Keratinocyte (primary cell): Measurements from ENCODE around the gene SOST. TPM values are rescaled to one million over a fixed set of nuclear protein-coding genes. Genes with fewer than 3 reads are reported as not detected.

Source experiments
- DNase-seq: peaks from one replicate; pipeline ENCODE4 v3.0.0-alpha.2; 2011; ENCODE audit warnings: low read depth, missing footprints, low spot score
- FAIRE-seq: peaks from 2 replicates; lab custom pipeline; 2011; peaks lifted over from hg19 to GRCh38; lab: Jason Lieb, UNC
- H2AFZ ChIP-seq: 2 replicates; pipeline ENCODE4 v1.6.0; 2012; ENCODE audit warnings: low read length, control low read depth, inconsistent platforms; ENCODE audit not compliant: control insufficient read depth
- H3K27ac ChIP-seq: 2 replicates; pipeline ENCODE4 v1.5.1; 2011; ENCODE audit warnings: low read length; ENCODE audit not compliant: control insufficient read depth, insufficient read depth
- H3K27me3 ChIP-seq: 3 replicates; pipeline ENCODE4 v1.6.0; 2011; ENCODE audit warnings: low read length; ENCODE audit not compliant: control insufficient read depth, insufficient read depth; ENCODE audit errors: extremely low read depth
- H3K36me3 ChIP-seq, 2 experiments: 2 replicates in 1 of 2; 3 replicates in 1 of 2; pipeline ENCODE4 v1.5.1; 2011; ENCODE audit warnings: low read length in 2 of 2, mild to moderate bottlenecking in 1 of 2; ENCODE audit not compliant: control insufficient read depth in 2 of 2, insufficient read depth in 2 of 2; ENCODE audit errors: extremely low read depth in 1 of 2
- H3K4me1 ChIP-seq: 3 replicates; pipeline ENCODE4 v1.5.1; 2011; ENCODE audit warnings: low read length; ENCODE audit not compliant: control insufficient read depth, insufficient read depth; ENCODE audit errors: extremely low read depth
- H3K4me2 ChIP-seq: 3 replicates; pipeline ENCODE4 v1.6.0; 2011; ENCODE audit warnings: low read depth, low read length; ENCODE audit not compliant: control insufficient read depth, insufficient read depth; ENCODE audit errors: extremely low read depth
- H3K4me3 ChIP-seq, 3 experiments: fragments of 200-600 bp in 1 of 3; sonication (generic) in 1 of 3; 2 replicates in 2 of 3; 3 replicates in 1 of 3; pipeline ENCODE4 v1.5.1; 2011 to 2016; ENCODE audit warnings: low read length in 3 of 3, mild to moderate bottlenecking in 3 of 3, control low read depth in 2 of 3, inconsistent platforms in 1 of 3, low read depth in 1 of 3, mixed read lengths in 1 of 3, mixed run types in 1 of 3, moderate library complexity in 1 of 3; ENCODE audit not compliant: control insufficient read depth in 2 of 3, insufficient read depth in 2 of 3; ENCODE audit errors: extremely low read depth in 1 of 3
- H3K79me2 ChIP-seq: 2 replicates; pipeline ENCODE4 v1.6.0; 2012; ENCODE audit warnings: low read length; ENCODE audit not compliant: control insufficient read depth, insufficient read depth
- H3K9ac ChIP-seq: 3 replicates; pipeline ENCODE4 v1.6.0; 2011; ENCODE audit warnings: low read length; ENCODE audit not compliant: control insufficient read depth, insufficient read depth; ENCODE audit errors: extremely low read depth
- H3K9me1 ChIP-seq: 3 replicates; pipeline ENCODE4 v1.6.0; 2011; ENCODE audit warnings: low read length; ENCODE audit not compliant: control insufficient read depth, insufficient read depth; ENCODE audit errors: extremely low read depth
- H3K9me3 ChIP-seq: 2 replicates; pipeline ENCODE4 v1.5.1; 2012; ENCODE audit warnings: low read depth, low read length; ENCODE audit not compliant: control insufficient read depth
- H4K20me1 ChIP-seq: 3 replicates; pipeline ENCODE4 v1.6.0; 2011; ENCODE audit warnings: low read length; ENCODE audit not compliant: control insufficient read depth, insufficient read depth; ENCODE audit errors: extremely low read depth
- EZH2 ChIP-seq: IDR thresholded peaks from one replicate; pipeline ENCODE4 v1.6.1; 2012; ENCODE audit warnings: inconsistent platforms, mild to moderate bottlenecking, low read length, moderate library complexity
- dilution Hi-C: fragments of 300-500 bp; cut with MboI; formaldehyde crosslinking; loops from one replicate; pipeline ENCODE4 v1.7.0; 2020; ENCODE audit warnings: low sequenced_read_pairs; ENCODE audit not compliant: extremely low pct_ligation_motif_present
- polyA plus RNA-seq, 5 experiments: library from polyadenylated mRNA; depleted of rRNA in 3 of 5; stranded (reverse) in 3 of 5; stranded (forward) in 1 of 5; unstranded in 1 of 5; fragments of >200 nt; gene quantifications; 1 replicate in 1 of 5; 2 replicates in 3 of 5; 3 replicates in 1 of 5; pipeline versions ENCODE4 v1.2.1 to v1.2.3, GENCODE V29; 2011 to 2012; ENCODE audit warnings: missing spikeins in 2 of 5, low read depth in 1 of 5, low replicate concordance in 1 of 5
- TF ChIP-seq, protein P1 (sequence below), 3 experiments: IDR thresholded peaks in 1 of 3; conservative IDR thresholded peaks in 1 of 3; optimal IDR thresholded peaks in 1 of 3; 2 replicates in 2 of 3; 3 replicates in 1 of 3; pipeline versions ENCODE3 to v1.5.1; 2011; ENCODE audit warnings: low read length in 3 of 3, mild to moderate bottlenecking in 3 of 3, moderate library complexity in 2 of 3, control low read depth in 1 of 3, inconsistent platforms in 1 of 3; ENCODE audit not compliant: insufficient read depth in 2 of 3; ENCODE audit errors: extremely low read depth in 1 of 3

The SOST gene
- polyA plus RNA-seq, 1 donor (not counting 4 experiments of a cell fraction or from before 2014, with no cell fraction given) = 0.04 TPM

DNA sequence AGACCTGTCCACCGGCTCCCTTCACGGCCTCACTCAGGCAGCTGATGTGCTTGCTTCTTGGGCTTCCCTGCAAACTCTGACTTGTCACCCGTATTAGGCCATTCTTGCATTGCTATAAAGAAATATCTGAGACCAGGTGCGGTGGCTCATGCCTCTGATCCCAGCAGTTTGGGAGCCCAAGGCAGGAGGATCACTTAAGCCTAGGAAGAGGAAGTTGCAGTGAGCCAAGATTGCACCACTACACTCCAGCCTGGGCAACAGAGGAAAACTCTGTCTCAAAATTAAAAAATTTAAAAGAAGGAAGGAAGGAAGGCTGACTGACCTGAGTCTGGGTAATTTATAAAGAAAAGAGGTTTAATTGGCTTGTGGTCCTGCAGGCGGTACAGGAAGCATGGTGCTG, 17.0 kb downstream of the SOST start:
- Histone ChIP-seq H3K36me3 (no peaks in the 10 kb centered on the region), H3K27ac (no peak overlapping the region), H3K4me2 (no peak overlapping the region), H2AFZ (no peak overlapping the region), H4K20me1 (no peaks in the 10 kb centered on the region), H3K27me3 (no peaks in the 10 kb centered on the region), H3K9ac (no peak overlapping the region), H3K4me3 (no peak overlapping the region), H3K79me2 (no peaks in the 10 kb centered on the region), H3K4me1 (peaks cover 6% of the 10 kb centered on the region), H3K9me1 (no peaks in the 10 kb centered on the region), H3K9me3 (no peaks in the 10 kb centered on the region)
- no peak for TF ChIP-seq EZH2
- TF ChIP-seq, protein P1, sequence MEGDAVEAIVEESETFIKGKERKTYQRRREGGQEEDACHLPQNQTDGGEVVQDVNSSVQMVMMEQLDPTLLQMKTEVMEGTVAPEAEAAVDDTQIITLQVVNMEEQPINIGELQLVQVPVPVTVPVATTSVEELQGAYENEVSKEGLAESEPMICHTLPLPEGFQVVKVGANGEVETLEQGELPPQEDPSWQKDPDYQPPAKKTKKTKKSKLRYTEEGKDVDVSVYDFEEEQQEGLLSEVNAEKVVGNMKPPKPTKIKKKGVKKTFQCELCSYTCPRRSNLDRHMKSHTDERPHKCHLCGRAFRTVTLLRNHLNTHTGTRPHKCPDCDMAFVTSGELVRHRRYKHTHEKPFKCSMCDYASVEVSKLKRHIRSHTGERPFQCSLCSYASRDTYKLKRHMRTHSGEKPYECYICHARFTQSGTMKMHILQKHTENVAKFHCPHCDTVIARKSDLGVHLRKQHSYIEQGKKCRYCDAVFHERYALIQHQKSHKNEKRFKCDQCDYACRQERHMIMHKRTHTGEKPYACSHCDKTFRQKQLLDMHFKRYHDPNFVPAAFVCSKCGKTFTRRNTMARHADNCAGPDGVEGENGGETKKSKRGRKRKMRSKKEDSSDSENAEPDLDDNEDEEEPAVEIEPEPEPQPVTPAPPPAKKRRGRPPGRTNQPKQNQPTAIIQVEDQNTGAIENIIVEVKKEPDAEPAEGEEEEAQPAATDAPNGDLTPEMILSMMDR (optimal IDR thresholded peaks at IDR 0.05 in 1 of 3, IDR thresholded peaks at IDR 0.05 in 1 of 3, conservative IDR thresholded peaks at IDR 0.05 in 1 of 3; ENCODE audit: extremely low read depth in 1 of 3, insufficient read depth in 2 of 3, low read length in 3 of 3) = no peak
- DNase-seq (no peak), FAIRE-seq (no peak)
- dilution Hi-C loops = no loop called here

- no peak overlapping the region for H3K9ac ChIP-seq
- no peak overlapping the region for H3K27ac ChIP-seq
- no peak overlapping the region for H3K4me2 ChIP-seq
- no peak overlapping the region for H2AFZ ChIP-seq
- no peaks in the 10 kb centered on the region for H3K9me3 ChIP-seq
- H4K20me1 ChIP-seq = no peaks in the 10 kb centered on the region
- no peaks in the 10 kb centered on the region for H3K79me2 ChIP-seq
- FAIRE-seq (no peak), DNase-seq (no peak)
- peaks cover 6% of the 10 kb centered on the region for H3K4me1 ChIP-seq
- TF ChIP-seq, protein P1 (optimal IDR thresholded peaks at IDR 0.05 in 1 of 3, IDR thresholded peaks at IDR 0.05 in 1 of 3, conservative IDR thresholded peaks at IDR 0.05 in 1 of 3; ENCODE audit: extremely low read depth in 1 of 3, insufficient read depth in 2 of 3, low read length in 3 of 3) = no peak
- TF ChIP-seq EZH2 = no peak
- no peak overlapping the region for H3K4me3 ChIP-seq
- H3K36me3 ChIP-seq = no peaks in the 10 kb centered on the region
- dilution Hi-C loops = no loop called here
- no peaks in the 10 kb centered on the region for H3K9me1 ChIP-seq
- no peaks in the 10 kb centered on the region for H3K27me3 ChIP-seq
Observed at GRCh38 chr17:43740541-43740940, 18.1 kb downstream of the SOST start.
